HG03045 (cell line): ENCODE measurements around the gene SIRT6.
"Not testable (repeated sequence)": the region's sequence is repeated elsewhere in the genome, so short reads cannot be mapped to it uniquely, and the experiment has no call there.

Experiments
- ATAC-seq: cut with Tn5 transposase; IDR thresholded peaks from one replicate; pipeline ENCODE4 v1.9.1; 2021; ENCODE audit warnings: mild to moderate bottlenecking, moderate library complexity; ENCODE audit not compliant: unreplicated experiment

Gene SIRT6

GRCh38 chr19:4200940-4201542, 18.7 kb upstream of the SIRT6 start:
- no peak for ATAC-seq

GRCh38 chr19:4199699-4200293, 17.4 kb upstream of the SIRT6 start:
- no peak for ATAC-seq

- ATAC-seq, result no peak
Observed at GRCh38 chr19:4198467-4199126, 16.2 kb upstream of the SIRT6 start.

- ATAC-seq, result no peak
Observed at GRCh38 chr19:4197625-4198466, 15.5 kb upstream of the SIRT6 start.

- no peak for ATAC-seq
Observed at GRCh38 chr19:4197228-4197624, 14.9 kb upstream of the SIRT6 start.

- ATAC-seq, result no peak
Observed at GRCh38 chr19:4196587-4197148, 14.3 kb upstream of the SIRT6 start.

- no peak for ATAC-seq
Observed at GRCh38 chr19:4196009-4196408, 13.6 kb upstream of the SIRT6 start.

GRCh38 chr19:4194353-4194752, 12.0 kb upstream of the SIRT6 start:
- no peak for ATAC-seq

- not testable (repeated sequence) for ATAC-seq
Observed at GRCh38 chr19:4192537-4192936, 10.2 kb upstream of the SIRT6 start.

GRCh38 chr19:4189641-4190040, 7.3 kb upstream of the SIRT6 start:
- ATAC-seq, result no peak

- ATAC-seq, result no peak
Observed at GRCh38 chr19:4187313-4188122, 5.2 kb upstream of the SIRT6 start.

GRCh38 chr19:4186087-4186993, 4.0 kb upstream of the SIRT6 start:
- ATAC-seq, result no peak

- no peak for ATAC-seq
Observed at GRCh38 chr19:4185413-4186086, 3.2 kb upstream of the SIRT6 start.

- ATAC-seq, result no peak
Observed at GRCh38 chr19:4184718-4185352, 2.5 kb upstream of the SIRT6 start.

- no peak for ATAC-seq
Observed at GRCh38 chr19:4183967-4184717, 1.8 kb upstream of the SIRT6 start.

- no peak for ATAC-seq
Observed at GRCh38 chr19:4181053-4181508, 1.3 kb downstream of the SIRT6 start.

- no peak for ATAC-seq
Observed at GRCh38 chr19:4178990-4179389, 3.4 kb downstream of the SIRT6 start.

- ATAC-seq, result no peak
Observed at GRCh38 chr19:4177146-4177545, 5.2 kb downstream of the SIRT6 start.
